GM19193 (cell line): ENCODE data around the gene AWAT2.

Source experiments
- POLR2A ChIP-seq: IDR thresholded peaks from 4 replicates; pipeline ENCODE4 v1.6.1; 2011; ENCODE audit not compliant: insufficient read depth, insufficient read length; ENCODE audit errors: extremely low read depth

AWAT2 gene

GRCh38 chrX:69993494-69993893 is 56.2 kb downstream of the AWAT2 start:
- TF ChIP-seq POLR2A, result no peak

GRCh38 chrX:69991685-69992084 is 58.1 kb downstream of the AWAT2 start:
- TF ChIP-seq POLR2A, result no peak
